ENCODE data around the gene LRRTM3.

The LRRTM3 gene

GRCh38 chr10:67087135-67087425, 161.2 kb downstream of the LRRTM3 start:
- DNase-seq (ENCODE audit: low read depth): no peak
- H3K4me3 ChIP-seq (ENCODE audit: control insufficient read depth, low read depth, low read length): no peak overlapping the region
- no peak for TF ChIP-seq CTCF (conservative IDR thresholded peaks at IDR 0.05; ENCODE audit: control insufficient read depth, insufficient read depth, low read depth, low read length)

GRCh38 chr10:67088036-67088435, 162.2 kb downstream of the LRRTM3 start:
- no peak for TF ChIP-seq CTCF (conservative IDR thresholded peaks at IDR 0.05; ENCODE audit: control insufficient read depth, insufficient read depth, low read depth, low read length)
- H3K4me3 ChIP-seq (ENCODE audit: control insufficient read depth, low read depth, low read length): no peak overlapping the region
- no peak for DNase-seq (ENCODE audit: low read depth)

GRCh38 chr10:67095531-67095930, 169.7 kb downstream of the LRRTM3 start:
- TF ChIP-seq CTCF (conservative IDR thresholded peaks at IDR 0.05; ENCODE audit: control insufficient read depth, insufficient read depth, low read depth, low read length): no peak
- no peak for DNase-seq (ENCODE audit: low read depth)
- H3K4me3 ChIP-seq (ENCODE audit: control insufficient read depth, low read depth, low read length): no peak overlapping the region

- no peak for TF ChIP-seq CTCF (conservative IDR thresholded peaks at IDR 0.05; ENCODE audit: control insufficient read depth, insufficient read depth, low read depth, low read length)
- DNase-seq (ENCODE audit: low read depth): no peak
These were observed 172.6 kb downstream of the LRRTM3 start for GRCh38 chr10:67098461-67098860.

GRCh38 chr10:67100951-67101350, 175.1 kb downstream of the LRRTM3 start:
- H3K4me3 ChIP-seq (ENCODE audit: control insufficient read depth, low read depth, low read length): no peak overlapping the region
- no peak for TF ChIP-seq CTCF (conservative IDR thresholded peaks at IDR 0.05; ENCODE audit: control insufficient read depth, insufficient read depth, low read depth, low read length)
- no peak for DNase-seq (ENCODE audit: low read depth)

More at GRCh38 chr10:67098461-67098860, 172.6 kb downstream of the LRRTM3 start:
- no peak overlapping the region for H3K4me3 ChIP-seq (ENCODE audit: control insufficient read depth, low read depth, low read length)

GRCh38 chr10:67107670-67108069, 181.8 kb downstream of the LRRTM3 start:
- DNase-seq (ENCODE audit: low read depth): no peak
- H3K4me3 ChIP-seq (ENCODE audit: control insufficient read depth, low read depth, low read length): no peak overlapping the region
- no peak for TF ChIP-seq CTCF (conservative IDR thresholded peaks at IDR 0.05; ENCODE audit: control insufficient read depth, insufficient read depth, low read depth, low read length)

- no peak for TF ChIP-seq CTCF (conservative IDR thresholded peaks at IDR 0.05; ENCODE audit: control insufficient read depth, insufficient read depth, low read depth, low read length)
- DNase-seq (ENCODE audit: low read depth): no peak
- no peak overlapping the region for H3K4me3 ChIP-seq (ENCODE audit: control insufficient read depth, low read depth, low read length)
These were observed 184.4 kb downstream of the LRRTM3 start for GRCh38 chr10:67110286-67110685.
